Endothelial cell of umbilical vein (primary cell): ENCODE measurements around the gene FABP2. TPM values are rescaled to one million over a fixed set of nuclear protein-coding genes. Genes with fewer than 3 reads are reported as not detected.
A peak's percentile ranks its signal among the peaks of the same experiment; 100 is the strongest.

Experiments
- BruUV-seq: library from RNA; stranded (reverse); fragments of 400-500 nt; replicated peaks from 2 replicates; lab custom pipeline; 2021; lab: Mats Ljungman, UMichigan
- CTCF ChIA-PET: fragments of 300-600, 350-600 bp; sonication (Branson Sonifier 250); formaldehyde crosslinking; loops from one replicate; lab custom pipeline; 2021; ENCODE audit warnings: antibody characterized with exemption, inconsistent platforms; lab: Charles Lee
- POLR2A ChIA-PET: fragments of 300-600, 350-600 bp; sonication (Branson Sonifier 250); formaldehyde crosslinking; loops from one replicate; lab custom pipeline; 2021; ENCODE audit warnings: antibody characterized with exemption, inconsistent platforms; lab: Charles Lee
- DNase-seq: peaks from one replicate; pipeline ENCODE4 v3.0.0-alpha.2; 2011; ENCODE audit warnings: low read depth, low spot score
- FAIRE-seq: peaks from 2 replicates; lab custom pipeline; 2011; peaks lifted over from hg19 to GRCh38; lab: Jason Lieb, UNC
- H2AFZ ChIP-seq: 2 replicates; pipeline ENCODE4 v1.6.0; 2012; ENCODE audit warnings: low read depth, low read length, control low read depth, inconsistent platforms
- H3K27ac ChIP-seq: 2 replicates; pipeline ENCODE4 v1.5.1; 2011; ENCODE audit warnings: low read depth, mild to moderate bottlenecking, control low read depth, low read length, moderate library complexity; ENCODE audit not compliant: insufficient read depth
- H3K27me3 ChIP-seq, 2 experiments: 2 replicates each; pipeline versions ENCODE4 v1.6.0 to v1.6.1; 2011; ENCODE audit warnings: low read length in 2 of 2, mixed read lengths in 1 of 2; ENCODE audit not compliant: control insufficient read depth in 2 of 2, insufficient read depth in 2 of 2
- H3K36me3 ChIP-seq, 2 experiments: 2 replicates in 1 of 2; 3 replicates in 1 of 2; pipeline ENCODE4 v1.5.1; 2011; ENCODE audit warnings: low read length in 2 of 2, mild to moderate bottlenecking in 1 of 2, moderate library complexity in 1 of 2; ENCODE audit not compliant: control insufficient read depth in 2 of 2, insufficient read depth in 2 of 2; ENCODE audit errors: extremely low read depth in 1 of 2
- H3K4me1 ChIP-seq: 3 replicates; pipeline ENCODE4 v1.5.1; 2011; ENCODE audit warnings: mild to moderate bottlenecking, low read length; ENCODE audit not compliant: control insufficient read depth, insufficient read depth; ENCODE audit errors: extremely low read depth
- H3K4me2 ChIP-seq: 2 replicates; pipeline ENCODE4 v1.6.1; 2011; ENCODE audit warnings: low read length, control low read depth, mixed read lengths; ENCODE audit not compliant: insufficient read depth
- H3K4me3 ChIP-seq, 3 experiments: fragments of 200-600 bp in 1 of 3; sonication (generic), shearing (Covaris generic) in 1 of 3; replicated peaks in 1 of 3; 2 replicates each; pipeline ENCODE4 v1.5.1; 2011 to 2016; ENCODE audit warnings: control low read depth in 3 of 3, low read length in 3 of 3, mild to moderate bottlenecking in 2 of 3, inconsistent platforms in 1 of 3, low read depth in 1 of 3, moderate library complexity in 1 of 3; ENCODE audit not compliant: insufficient read depth in 1 of 3
- H3K79me2 ChIP-seq: 2 replicates; pipeline ENCODE4 v1.6.0; 2012; ENCODE audit warnings: low read length, inconsistent platforms; ENCODE audit not compliant: control insufficient read depth, insufficient read depth
- H3K9ac ChIP-seq: replicated peaks from 2 replicates; pipeline ENCODE3; 2011; ENCODE audit warnings: low read length, control low read depth; ENCODE audit not compliant: insufficient read depth; ENCODE audit errors: extremely low read depth
- H3K9me1 ChIP-seq: replicated peaks from 3 replicates; pipeline ENCODE4 v1.6.0; 2011; ENCODE audit warnings: mild to moderate bottlenecking, low read length; ENCODE audit not compliant: control insufficient read depth, insufficient read depth; ENCODE audit errors: extremely low read depth
- H3K9me3 ChIP-seq: replicated peaks from 2 replicates; pipeline ENCODE4 v1.5.1; 2012; ENCODE audit warnings: low read length, inconsistent platforms; ENCODE audit not compliant: control insufficient read depth, insufficient read depth
- H4K20me1 ChIP-seq: replicated peaks from 2 replicates; pipeline ENCODE3; 2011; ENCODE audit warnings: mild to moderate bottlenecking, low read length; ENCODE audit not compliant: control insufficient read depth, insufficient read depth; ENCODE audit errors: extremely low read depth
- CTCF ChIP-seq, 2 donors: IDR thresholded peaks; 1 replicate in 1 of 2; 2 replicates in 1 of 2; pipeline ENCODE4 v1.5.1; 2011; ENCODE audit warnings: low read length in 2 of 2, mild to moderate bottlenecking in 2 of 2, moderate library complexity in 2 of 2, control low read depth in 1 of 2, inconsistent platforms in 1 of 2, low read depth in 1 of 2; ENCODE audit not compliant: insufficient read depth in 1 of 2; ENCODE audit errors: extremely low read depth in 1 of 2
- EZH2 ChIP-seq: IDR thresholded peaks from 2 replicates; pipeline ENCODE4 v1.6.1; 2012; ENCODE audit warnings: borderline replicate concordance, low read depth, mild to moderate bottlenecking, moderate library complexity, low read length, inconsistent platforms; ENCODE audit not compliant: severe bottlenecking
- FOS ChIP-seq: IDR thresholded peaks from 2 replicates; pipeline ENCODE4 v1.6.1; 2011; ENCODE audit warnings: mild to moderate bottlenecking, low read length, moderate library complexity, borderline replicate concordance; ENCODE audit not compliant: insufficient read depth
- GATA2 ChIP-seq: IDR thresholded peaks from 2 replicates; pipeline ENCODE4 v1.7.0; 2011; ENCODE audit warnings: low read depth, mild to moderate bottlenecking, moderate library complexity, mixed read lengths, low read length; ENCODE audit not compliant: insufficient read length, insufficient read depth
- JUN ChIP-seq: IDR thresholded peaks from 2 replicates; pipeline ENCODE4 v1.6.1; 2011; ENCODE audit warnings: borderline replicate concordance, low read depth; ENCODE audit not compliant: insufficient read length, insufficient read depth
- MAX ChIP-seq: IDR thresholded peaks from 2 replicates; pipeline ENCODE4 v1.6.1; 2011; ENCODE audit not compliant: insufficient read depth, insufficient read length
- MYC ChIP-seq: IDR thresholded peaks from one replicate; pipeline ENCODE4 v1.6.1; 2011; ENCODE audit warnings: mild to moderate bottlenecking, low read depth, low read length
- POLR2A ChIP-seq: IDR thresholded peaks from 2 replicates; pipeline ENCODE4 v1.6.1; 2012; ENCODE audit warnings: low read depth, mild to moderate bottlenecking, control low read depth, low read length
- POLR2AphosphoS5 ChIP-seq: IDR thresholded peaks from 2 replicates; pipeline ENCODE4 v1.6.1; 2012; ENCODE audit warnings: low read depth, mild to moderate bottlenecking, control low read depth, low read length, moderate library complexity; ENCODE audit not compliant: insufficient read depth
- dilution Hi-C: fragments of 300-500 bp; cut with MboI; formaldehyde crosslinking; loops from one replicate; pipeline ENCODE4 v1.15.0; 2019; ENCODE audit warnings: low sequenced_read_pairs; ENCODE audit not compliant: extremely low pct_ligation_motif_present
- intact Hi-C: fragments of 100-400 bp; cut with micrococcal nuclease; formaldehyde crosslinking; loops from one replicate; pipeline ENCODE4 v1.10.0; 2022
- polyA plus RNA-seq, 4 experiments: library from polyadenylated mRNA; depleted of rRNA in 3 of 4; stranded (reverse) in 3 of 4; unstranded in 1 of 4; fragments of >200 nt; gene quantifications; 2 replicates each; pipeline versions ENCODE4 v1.2.1 to v1.2.3, GENCODE V29; 2011 to 2012; ENCODE audit warnings: missing spikeins in 1 of 4
- total RNA-seq: library from RNA; stranded (reverse); gene quantifications from 2 replicates; pipeline ENCODE4 v1.2.3, GENCODE V29; 2021

The FABP2 gene
- total and polyA plus RNA-seq, 2 donors (not counting 3 experiments of a cell fraction or from before 2014, with no cell fraction given) = not detected

- intact Hi-C loops = loop anchor here (1.0 to 2.0 kb wide), 5 partner anchors 176 to 736 kb away; no protein-coding TSS in a partner anchor
- Histone ChIP-seq H2AFZ (no peak overlapping the region), H3K4me2 (no peak overlapping the region), H3K36me3 (no peaks in the 10 kb centered on the region), H3K27me3 (peaks cover 5 to 15% of the 10 kb centered on the region in 2 experiments), H3K4me1 (no peaks in the 10 kb centered on the region), H3K9ac (no peak overlapping the region), H3K27ac (no peak overlapping the region), H3K9me1 (no peaks in the 10 kb centered on the region), H3K79me2 (no peaks in the 10 kb centered on the region), H3K4me3 (no peak overlapping the region), H4K20me1 (no peaks in the 10 kb centered on the region), H3K9me3 (no peaks in the 10 kb centered on the region)
- no TSS peak for BruUV-seq
- peak; percentile 53 for DNase-seq
- TF ChIP-seq EZH2 = no peak
- TF ChIP-seq MYC = no peak
- no peak for TF ChIP-seq FOS
- no peak for TF ChIP-seq MAX
- peak; percentile 23 to 41 for TF ChIP-seq CTCF (IDR thresholded peaks at IDR 0.05; ENCODE audit: extremely low read depth in 1 of 2, insufficient read depth in 1 of 2, low read depth in 1 of 2, low read length in 2 of 2)
- TF ChIP-seq POLR2A = no peak
- TF ChIP-seq POLR2AphosphoS5 = no peak
- TF ChIP-seq JUN = no peak
- TF ChIP-seq GATA2 = no peak
- CTCF ChIA-PET = interaction anchor here (1.6 kb wide), 1 partner anchor 179 kb away, joined by 5 read pairs; no protein-coding TSS in a partner anchor
- dilution Hi-C loops = no loop called here
- POLR2A ChIA-PET = no interaction called here
- FAIRE-seq = no peak
Observed at GRCh38 chr4:119314356-119314755, 7.6 kb downstream of the FABP2 start.
